H9 (cell line): ENCODE results near the gene KLHL4. TPM values are rescaled to one million over a fixed set of nuclear protein-coding genes. Genes with fewer than 3 reads are reported as not detected.
A peak's percentile ranks its signal among the peaks of the same experiment; 100 is the strongest.
"Not testable (repeated sequence)": the region's sequence is repeated elsewhere in the genome, so short reads cannot be mapped to it uniquely, and the experiment has no call there.

ENCODE experiments used
- DNase-seq: peaks from one replicate; pipeline ENCODE4 v3.0.0-alpha.2; 2017
- H2AFZ ChIP-seq: one replicate; pipeline ENCODE4 v1.6.1; 2013; ENCODE audit warnings: mild to moderate bottlenecking, low read length, control low read depth, moderate library complexity
- H2AK5ac ChIP-seq: 2 replicates; pipeline ENCODE4 v1.6.1; 2013; ENCODE audit warnings: low read length, control low read depth, mixed read lengths; ENCODE audit not compliant: insufficient read length
- H2BK120ac ChIP-seq: one replicate; pipeline ENCODE4 v1.6.1; 2013; ENCODE audit warnings: low read depth, mild to moderate bottlenecking, low read length, control low read depth, inconsistent platforms; ENCODE audit not compliant: poor library complexity, severe bottlenecking
- H2BK12ac ChIP-seq: 2 replicates; pipeline ENCODE4 v1.6.1; 2013; ENCODE audit warnings: low read length, control low read depth, mixed read lengths, low read depth; ENCODE audit not compliant: insufficient read length
- H2BK15ac ChIP-seq: 2 replicates; pipeline ENCODE4 v1.6.1; 2013; ENCODE audit warnings: low read depth, low read length, control low read depth
- H2BK20ac ChIP-seq: one replicate; pipeline ENCODE4 v1.6.1; 2013; ENCODE audit warnings: low read depth, mild to moderate bottlenecking, low read length, control low read depth, inconsistent platforms; ENCODE audit not compliant: poor library complexity, severe bottlenecking
- H2BK5ac ChIP-seq: 2 replicates; pipeline ENCODE4 v1.6.1; 2013; ENCODE audit warnings: low read length, control low read depth, mixed read lengths; ENCODE audit not compliant: insufficient read length
- H3K14ac ChIP-seq: 2 replicates; pipeline ENCODE4 v1.6.1; 2013; ENCODE audit warnings: low read length, control low read depth; ENCODE audit not compliant: insufficient read depth
- H3K18ac ChIP-seq: 2 replicates; pipeline ENCODE4 v1.6.1; 2013; ENCODE audit warnings: low read depth, mild to moderate bottlenecking, mixed read lengths, low read length, control low read depth; ENCODE audit not compliant: insufficient read length
- H3K23ac ChIP-seq: 2 replicates; pipeline ENCODE4 v1.6.1; 2013; ENCODE audit warnings: low read length, control low read depth, mixed read lengths, low read depth; ENCODE audit not compliant: insufficient read length
- H3K23me2 ChIP-seq: 2 replicates; pipeline ENCODE4 v1.6.1; 2013; ENCODE audit warnings: low read depth, mild to moderate bottlenecking, mixed read lengths, low read length, control low read depth; ENCODE audit not compliant: insufficient read length, poor library complexity, severe bottlenecking
- H3K27ac ChIP-seq: 2 replicates; pipeline ENCODE4 v1.5.1; 2013; ENCODE audit warnings: low read length, control low read depth, mixed read lengths, low read depth; ENCODE audit not compliant: insufficient read length
- H3K27me3 ChIP-seq: 2 replicates; pipeline ENCODE4 v1.6.1; 2013; ENCODE audit warnings: low read length, control low read depth, inconsistent platforms; ENCODE audit not compliant: insufficient read depth
- H3K4ac ChIP-seq: 2 replicates; pipeline ENCODE4 v1.6.1; 2013; ENCODE audit warnings: low read depth, mild to moderate bottlenecking, control low read depth, inconsistent platforms, low read length, moderate library complexity
- H3K4me1 ChIP-seq: 2 replicates; pipeline ENCODE4 v1.6.1; 2013; ENCODE audit warnings: low read length, control low read depth, inconsistent platforms; ENCODE audit not compliant: insufficient read depth
- H3K4me2 ChIP-seq: 2 replicates; pipeline ENCODE4 v1.6.1; 2013; ENCODE audit warnings: low read length, control low read depth, mixed read lengths; ENCODE audit not compliant: insufficient read length, insufficient read depth
- H3K56ac ChIP-seq: 2 replicates; pipeline ENCODE4 v1.6.1; 2013; ENCODE audit warnings: low read depth, mild to moderate bottlenecking, mixed read lengths, low read length, control low read depth; ENCODE audit not compliant: insufficient read length
- H3K79me1 ChIP-seq: 2 replicates; pipeline ENCODE4 v1.6.1; 2013; ENCODE audit warnings: low read depth, mild to moderate bottlenecking, moderate library complexity, low read length, control low read depth, inconsistent platforms; ENCODE audit not compliant: insufficient read depth, poor library complexity, severe bottlenecking
- H3K79me2 ChIP-seq: 2 replicates; pipeline ENCODE4 v1.6.1; 2013; ENCODE audit warnings: low read length, control low read depth, inconsistent platforms; ENCODE audit not compliant: insufficient read depth
- H3K9ac ChIP-seq: 2 replicates; pipeline ENCODE4 v1.6.1; 2013; ENCODE audit warnings: low read length, control low read depth, mixed read lengths; ENCODE audit not compliant: insufficient read length; ENCODE audit errors: extremely low read depth
- H3K9me3 ChIP-seq: one replicate; pipeline ENCODE4 v1.6.1; 2013; ENCODE audit warnings: low read depth, low read length, inconsistent platforms; ENCODE audit not compliant: control insufficient read depth
- H3T11ph ChIP-seq: one replicate; pipeline ENCODE4 v1.6.1; 2013; ENCODE audit warnings: mild to moderate bottlenecking, low read length, control low read depth, inconsistent platforms
- H4K20me1 ChIP-seq: one replicate; pipeline ENCODE4 v1.6.1; 2013; ENCODE audit not compliant: control insufficient read depth, insufficient read length, insufficient read depth
- H4K5ac ChIP-seq: 2 replicates; pipeline ENCODE4 v1.6.1; 2013; ENCODE audit warnings: low read depth, mild to moderate bottlenecking, mixed read lengths, low read length, control low read depth; ENCODE audit not compliant: insufficient read length
- H4K8ac ChIP-seq: replicated peaks from 2 replicates; pipeline ENCODE4 v1.6.1; 2013; ENCODE audit warnings: low read length, control low read depth, mixed read lengths, low read depth; ENCODE audit not compliant: insufficient read length
- H4K91ac ChIP-seq: 2 replicates; pipeline ENCODE4 v1.6.1; 2013; ENCODE audit warnings: low read depth, mild to moderate bottlenecking, moderate library complexity, mixed read lengths, low read length, control low read depth; ENCODE audit not compliant: insufficient read length
- H3K27ac Mint-ChIP-seq, 3 experiments: 2 replicates in 2 of 3; 3 replicates in 1 of 3; pipeline ENCODE4 v1.8.0; 2020 to 2021; ENCODE audit warnings: mixed read lengths in 3 of 3, mild to moderate bottlenecking in 1 of 3, moderate library complexity in 1 of 3
- H3K27me3 Mint-ChIP-seq: 2 replicates; pipeline ENCODE4 v1.8.0; 2021; ENCODE audit warnings: low read depth, mild to moderate bottlenecking, moderate library complexity, mixed read lengths
- H3K36me3 Mint-ChIP-seq, 3 experiments: 2 replicates in 2 of 3; 3 replicates in 1 of 3; pipeline ENCODE4 v1.8.0; 2020 to 2021; ENCODE audit warnings: low read depth in 3 of 3, mixed read lengths in 3 of 3; ENCODE audit not compliant: insufficient read depth in 1 of 3
- H3K4me1 Mint-ChIP-seq, 2 experiments: 2 replicates each; pipeline ENCODE4 v1.8.0; 2020; ENCODE audit warnings: mixed read lengths in 2 of 2
- H3K4me3 Mint-ChIP-seq, 2 experiments: 2 replicates in 1 of 2; 3 replicates in 1 of 2; pipeline ENCODE4 v1.8.0; 2020 to 2021; ENCODE audit warnings: mild to moderate bottlenecking in 2 of 2, mixed read lengths in 2 of 2, moderate library complexity in 1 of 2
- H3K9me3 Mint-ChIP-seq, 2 experiments: 2 replicates in 1 of 2; 3 replicates in 1 of 2; pipeline ENCODE4 v1.8.0; 2020; ENCODE audit warnings: mild to moderate bottlenecking in 2 of 2, mixed read lengths in 2 of 2, moderate library complexity in 1 of 2
- CTCF ChIP-seq: fragments of 200-600 bp; sonication (generic); conservative IDR thresholded peaks from 3 replicates; pipeline ENCODE4 v1.8.0; 2021; ENCODE audit warnings: antibody characterized with exemption, mild to moderate bottlenecking
- WGBS: extraction: QIAGEN DNeasy Blood & Tissue Kit; methylation state at CpG from one replicate; pipeline ENCODE4 v1.1.7; 2013; ENCODE audit warnings: missing lambda C conversion rate, low lambda C conversion rate, mixed read lengths; ENCODE audit not compliant: insufficient read length; ENCODE audit errors: extremely low coverage; 5-methylcytosine and 5-hydroxymethylcytosine counted together
- total RNA-seq: library from RNA; stranded (reverse); gene quantifications from 2 replicates; pipeline ENCODE4 v1.2.1, GENCODE V29; 2021

The KLHL4 gene
- total RNA-seq, 1 experiment from 2014 or later: 22.3 TPM

- no peak overlapping the region for H3K18ac ChIP-seq
- H3K4me2 ChIP-seq: no peak overlapping the region
- no peak overlapping the region for H2AFZ ChIP-seq
- no peaks in the 10 kb centered on the region for H3K27me3 ChIP-seq
- H3K4ac ChIP-seq: no peak overlapping the region
- no peak for TF ChIP-seq CTCF
- peaks cover 21 to 27% of the 10 kb centered on the region in 2 experiments for H3K9me3 Mint-ChIP-seq
- no peak overlapping the region for H2AK5ac ChIP-seq
- no peak overlapping the region for H2BK15ac ChIP-seq
- H3K4me3 Mint-ChIP-seq: no peak overlapping the region
- H4K5ac ChIP-seq: no peak overlapping the region
- H3K14ac ChIP-seq: no peak overlapping the region
- H3K27ac ChIP-seq: no peak overlapping the region
- H2BK5ac ChIP-seq: no peak overlapping the region
- no peaks in the 10 kb centered on the region for H3K79me1 ChIP-seq
- peaks cover 6% of the 10 kb centered on the region; the same call in 1 of the 2 replicates for H3K4me1 ChIP-seq
- H3K36me3 Mint-ChIP-seq: peaks cover 44 to 63% (median 46%) of the 10 kb centered on the region in 3 experiments
- H4K20me1 ChIP-seq: no peaks in the 10 kb centered on the region
- no peak overlapping the region for H3K23ac ChIP-seq
- no peak overlapping the region for H2BK12ac ChIP-seq
- H3K9ac ChIP-seq: no peak overlapping the region
- H4K91ac ChIP-seq: no peak overlapping the region
- H3K23me2 ChIP-seq: no peaks in the 10 kb centered on the region
- H3K9me3 ChIP-seq: no peaks in the 10 kb centered on the region
- no peak overlapping the region for H3T11ph ChIP-seq
- H3K79me2 ChIP-seq: no peaks in the 10 kb centered on the region
- no CpG with 5 or more reads among the region's 3 CpGs for WGBS
- no peaks in the 10 kb centered on the region; the same call in 1 of the 2 replicates for H3K27me3 Mint-ChIP-seq
- DNase-seq: no peak
- no peak overlapping the region for H3K56ac ChIP-seq
- peak overlapping the region in 1 of 3 experiments; percentile 21; a peak in 2 of 7 replicates for H3K27ac Mint-ChIP-seq
- no peak overlapping the region for H2BK120ac ChIP-seq
- no peak overlapping the region for H2BK20ac ChIP-seq
- peaks cover 18 to 26% of the 10 kb centered on the region in 2 experiments for H3K4me1 Mint-ChIP-seq
- no peak overlapping the region for H4K8ac ChIP-seq
Measured at GRCh38 chrX:87636533-87636932, 118.9 kb downstream of the KLHL4 start.

- not testable (repeated sequence) for H2AK5ac ChIP-seq, H3K9ac ChIP-seq, H3K9me3 ChIP-seq, H4K20me1 ChIP-seq, H2AFZ ChIP-seq, H2BK12ac ChIP-seq, H3K14ac ChIP-seq, H3K4me2 ChIP-seq, H3K23me2 ChIP-seq, H3K27me3 Mint-ChIP-seq, H3K27me3 ChIP-seq, H3K79me2 ChIP-seq, DNase-seq, H3K56ac ChIP-seq, H4K5ac ChIP-seq, H3K27ac ChIP-seq, H3K18ac ChIP-seq, H2BK15ac ChIP-seq, H4K8ac ChIP-seq, H3K4me1 ChIP-seq, H3K23ac ChIP-seq, H4K91ac ChIP-seq, H3K4ac ChIP-seq, H2BK120ac ChIP-seq, H3K79me1 ChIP-seq, H2BK20ac ChIP-seq, H2BK5ac ChIP-seq, H3T11ph ChIP-seq, H3K4me3 Mint-ChIP-seq
- Mint-ChIP-seq H3K4me1 (peaks cover 11 to 24% of the 10 kb centered on the region in 2 experiments), H3K27ac (peak overlapping the region in 2 of 3 experiments; percentile 15 to 41; a peak in 2 of 7 replicates), H3K9me3 (peaks cover 54 to 73% of the 10 kb centered on the region in 2 experiments), H3K36me3 (peaks cover 89 to 92% (median 90%) of the 10 kb centered on the region in 3 experiments)
- no CpG with 5 or more reads among the region's 4 CpGs for WGBS
Measured at GRCh38 chrX:87641439-87641838, 123.8 kb downstream of the KLHL4 start.
